ENCODE data around the gene KLHL30. TPM values are rescaled to one million over a fixed set of nuclear protein-coding genes. Genes with fewer than 3 reads are reported as not detected.

The KLHL30 gene
- total and polyA plus RNA-seq, 5 experiments from 2014 or later = not detected

- H3K36me3 Mint-ChIP-seq = no peaks in the 10 kb centered on the region
- no peaks in the 10 kb centered on the region for H3K27me3 Mint-ChIP-seq
- peaks cover 0 to 5% (median 0%) of the 10 kb centered on the region in 4 donors for H3K4me1 Mint-ChIP-seq
- H3K27ac Mint-ChIP-seq = peak overlapping the region in 1 of 10 donors; percentile 18
- no peak overlapping the region for H3K4me3 Mint-ChIP-seq
- H3K9me3 Mint-ChIP-seq = no peaks in the 10 kb centered on the region
- POLR2A ChIA-PET = interaction anchor here (1.0 kb wide), 1 partner anchor 207 kb away, joined by 3 read pairs; no protein-coding TSS in a partner anchor
- ATAC-seq (no peak), DNase-seq (peak in 1 of 10 donors; percentile 46)
Observed at GRCh38 chr2:238134393-238134785, 4.1 kb upstream of the KLHL30 start.

DNA sequence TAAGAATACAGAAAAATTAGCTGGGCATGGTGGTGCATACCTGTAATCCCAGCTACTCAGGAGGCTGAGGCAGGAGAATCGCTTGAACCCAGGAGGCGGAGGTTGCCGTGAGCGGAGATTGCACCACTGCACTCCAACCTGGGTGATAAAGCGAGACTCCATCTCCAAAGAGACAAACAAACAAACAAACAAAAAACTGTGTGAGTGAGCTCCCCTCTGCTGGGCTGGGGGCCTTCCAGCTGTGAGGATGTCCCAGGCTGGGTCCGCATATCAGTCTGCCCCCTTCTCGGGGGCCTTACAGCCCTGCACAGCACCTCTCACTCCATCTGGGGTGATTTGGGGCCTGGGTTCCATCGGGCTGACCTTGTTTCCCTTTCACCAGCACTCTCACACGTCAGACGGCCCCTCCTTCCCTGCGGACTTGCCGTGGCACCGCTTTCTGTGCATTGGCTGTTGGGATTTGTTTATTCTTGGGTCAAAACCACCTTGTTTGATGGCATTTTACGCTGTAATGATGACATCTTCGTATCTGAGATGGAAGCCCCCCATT lies 2.8 kb upstream of the KLHL30 start:
- Mint-ChIP-seq H3K4me1 (peaks cover 0 to 5% (median 0%) of the 10 kb centered on the region in 4 donors), H3K9me3 (no peaks in the 10 kb centered on the region), H3K4me3 (no peak overlapping the region), H3K36me3 (no peaks in the 10 kb centered on the region), H3K27me3 (no peaks in the 10 kb centered on the region), H3K27ac (no peak overlapping the region)
- no peak for DNase-seq
- no peak for ATAC-seq
- POLR2A ChIA-PET = interaction anchor here (1.0 kb wide), 1 partner anchor 209 kb away, joined by 3 read pairs; no protein-coding TSS in a partner anchor

- Mint-ChIP-seq H3K4me1 (peaks cover 3 to 11% (median 8%) of the 10 kb centered on the region in 4 donors), H3K4me3 (no peak overlapping the region), H3K9me3 (no peaks in the 10 kb centered on the region), H3K27ac (no peak overlapping the region), H3K27me3 (no peaks in the 10 kb centered on the region), H3K36me3 (no peaks in the 10 kb centered on the region)
- ATAC-seq (no peak), DNase-seq (no peak)
- POLR2A ChIA-PET = no interaction called here
Observed at GRCh38 chr2:238136820-238137537, 1.5 kb upstream of the KLHL30 start.

DNA sequence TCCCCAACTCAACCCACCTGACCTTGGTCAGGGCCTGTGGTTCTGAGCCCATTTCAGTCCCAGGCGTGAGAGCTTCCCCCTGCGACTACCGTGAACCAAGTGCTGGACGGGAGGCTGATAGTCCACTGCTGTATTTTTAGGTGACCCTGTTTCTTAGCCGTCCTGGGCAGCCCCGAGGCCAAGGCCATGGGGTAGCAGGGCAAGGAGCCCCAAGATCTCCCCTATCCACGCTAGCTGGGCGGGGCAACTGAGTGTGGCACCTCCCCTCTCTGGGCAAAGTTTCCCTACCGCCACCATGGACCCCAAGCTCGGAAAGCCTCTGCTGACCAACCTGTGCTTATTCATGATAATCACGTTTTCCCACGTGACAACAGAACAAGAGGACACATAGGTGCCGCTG lies 583 bp upstream of the KLHL30 start:
- no peak for ATAC-seq
- POLR2A ChIA-PET = no interaction called here
- DNase-seq = no peak
- H3K9me3 Mint-ChIP-seq = no peaks in the 10 kb centered on the region
- H3K27me3 Mint-ChIP-seq = no peaks in the 10 kb centered on the region
- peak overlapping the region in 1 of 10 donors; percentile 48 for H3K27ac Mint-ChIP-seq
- H3K36me3 Mint-ChIP-seq = no peaks in the 10 kb centered on the region
- no peak overlapping the region for H3K4me3 Mint-ChIP-seq
- H3K4me1 Mint-ChIP-seq = peaks cover 3 to 11% (median 9%) of the 10 kb centered on the region in 4 donors

DNA sequence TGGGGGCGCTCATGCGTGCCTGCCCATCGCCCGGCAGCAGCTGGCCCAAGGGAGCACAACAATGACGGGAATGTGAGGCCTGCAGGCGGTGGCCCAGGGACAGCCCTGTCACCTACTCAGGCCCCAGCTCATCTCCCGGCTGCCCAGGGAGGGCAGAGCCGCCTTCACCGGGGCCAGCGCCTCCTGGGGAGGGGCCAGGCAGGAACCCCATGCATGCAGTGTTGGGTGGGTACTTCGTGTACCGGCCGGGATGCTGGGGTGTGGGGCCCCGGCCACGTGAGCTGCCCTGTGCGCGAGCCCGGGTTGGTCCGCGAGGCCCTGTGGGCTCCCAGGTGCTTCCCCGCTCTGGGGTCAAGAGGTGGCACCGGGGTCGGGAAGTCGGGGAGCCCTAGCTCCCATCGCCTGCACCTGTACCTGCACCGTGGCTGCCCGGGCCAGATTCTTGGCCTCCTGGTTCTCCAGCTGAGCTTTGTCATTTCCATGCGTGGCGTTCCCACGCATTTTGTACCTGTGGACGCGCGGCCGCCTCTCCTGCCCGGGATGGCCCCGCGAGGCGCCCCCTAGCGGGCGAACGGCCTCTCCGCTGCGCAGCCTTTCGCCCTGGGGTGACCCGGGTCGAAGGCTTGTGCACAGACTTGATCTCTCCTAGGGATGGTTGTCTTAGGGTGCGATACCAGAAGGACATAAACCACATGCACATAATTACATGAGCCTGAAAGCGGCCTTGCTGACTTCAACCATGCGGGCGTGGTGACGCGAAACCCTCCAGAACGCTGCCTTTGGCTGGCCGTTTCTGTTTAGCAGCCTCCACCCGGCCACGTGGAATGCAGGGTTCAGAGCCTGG lies 950 bp downstream of the KLHL30 start:
- ATAC-seq (no peak), DNase-seq (peak in 2 of 10 donors; percentile 8 to 29)
- no peaks in the 10 kb centered on the region for H3K27me3 Mint-ChIP-seq
- peaks cover 6 to 11% (median 9%) of the 10 kb centered on the region in 4 donors for H3K4me1 Mint-ChIP-seq
- no peak overlapping the region for H3K4me3 Mint-ChIP-seq
- POLR2A ChIA-PET = no interaction called here
- H3K36me3 Mint-ChIP-seq = no peaks in the 10 kb centered on the region
- H3K9me3 Mint-ChIP-seq = peaks cover 0 to 2% (median 0%) of the 10 kb centered on the region in 9 donors
- no peak overlapping the region for H3K27ac Mint-ChIP-seq

GRCh38 chr2:238140040-238140439 lies 1.6 kb downstream of the KLHL30 start:
- DNase-seq = no peak
- ATAC-seq = no peak
- POLR2A ChIA-PET = no interaction called here
- Mint-ChIP-seq H3K4me3 (no peak overlapping the region), H3K36me3 (no peaks in the 10 kb centered on the region), H3K4me1 (peaks cover 6 to 11% (median 9%) of the 10 kb centered on the region in 4 donors), H3K9me3 (peaks cover 0 to 2% (median 0%) of the 10 kb centered on the region in 9 donors), H3K27me3 (no peaks in the 10 kb centered on the region), H3K27ac (no peak overlapping the region)

GRCh38 chr2:238140721-238141540 lies 2.5 kb downstream of the KLHL30 start:
- POLR2A ChIA-PET = no interaction called here
- Mint-ChIP-seq H3K27ac (no peak overlapping the region), H3K4me1 (peaks cover 6 to 11% (median 9%) of the 10 kb centered on the region in 4 donors), H3K27me3 (no peaks in the 10 kb centered on the region), H3K4me3 (no peak overlapping the region), H3K9me3 (peaks cover 0 to 2% (median 0%) of the 10 kb centered on the region in 9 donors), H3K36me3 (no peaks in the 10 kb centered on the region)
- DNase-seq = no peak
- no peak for ATAC-seq

GRCh38 chr2:238141541-238142318 lies 3.3 kb downstream of the KLHL30 start:
- H3K27ac Mint-ChIP-seq = peak overlapping the region in 2 of 10 donors; percentile 71 to 73
- H3K9me3 Mint-ChIP-seq = peaks cover 0 to 2% (median 0%) of the 10 kb centered on the region in 9 donors
- ATAC-seq (no peak), DNase-seq (no peak)
- H3K4me1 Mint-ChIP-seq = peaks cover 6 to 11% (median 9%) of the 10 kb centered on the region in 4 donors
- H3K27me3 Mint-ChIP-seq = no peaks in the 10 kb centered on the region
- no peaks in the 10 kb centered on the region for H3K36me3 Mint-ChIP-seq
- H3K4me3 Mint-ChIP-seq = no peak overlapping the region
- POLR2A ChIA-PET = no interaction called here

DNA sequence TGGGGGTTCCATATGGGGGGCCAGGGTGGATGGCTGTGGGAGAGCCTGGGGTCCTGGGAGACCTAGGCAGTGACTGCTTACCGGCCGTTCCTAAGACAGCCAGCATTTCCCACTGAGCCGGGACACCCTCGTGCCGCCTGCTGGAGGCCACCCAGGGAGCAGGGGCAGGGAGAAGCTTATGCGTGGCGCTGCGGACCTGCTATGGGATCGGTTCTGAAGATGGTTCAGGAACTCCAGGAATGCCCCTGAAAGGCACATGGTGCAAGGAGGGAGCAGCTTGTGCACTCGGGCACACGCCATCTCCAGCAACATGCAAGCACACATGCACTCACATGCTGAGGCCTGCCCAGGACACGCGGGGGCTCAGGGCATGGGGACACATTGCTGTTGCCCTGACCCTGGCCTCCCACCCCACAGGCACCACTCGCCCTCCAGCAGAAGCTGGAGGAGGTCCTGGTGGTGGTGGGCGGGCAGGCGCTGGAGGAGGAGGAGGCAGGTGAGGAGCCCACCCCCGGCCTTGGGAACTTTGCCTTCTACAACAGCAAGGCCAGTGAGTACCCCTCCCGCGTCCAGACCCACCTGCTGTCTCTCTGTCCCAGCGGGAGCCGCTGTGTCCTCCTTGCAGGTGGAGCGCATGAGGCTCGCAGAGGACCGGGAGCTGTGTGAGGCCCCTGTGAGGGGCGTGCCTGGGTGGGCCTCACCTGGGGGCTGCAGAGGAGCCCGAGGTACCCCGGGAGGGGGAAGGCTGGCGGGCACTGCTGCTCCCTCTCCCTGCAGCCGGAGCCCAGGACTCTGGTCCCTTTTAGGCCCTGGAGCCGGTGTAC lies 4.1 kb downstream of the KLHL30 start:
- Mint-ChIP-seq H3K4me1 (peaks cover 6 to 11% (median 9%) of the 10 kb centered on the region in 4 donors), H3K9me3 (peaks cover 0 to 2% (median 0%) of the 10 kb centered on the region in 9 donors), H3K27me3 (no peaks in the 10 kb centered on the region), H3K27ac (no peak overlapping the region), H3K4me3 (no peak overlapping the region), H3K36me3 (no peaks in the 10 kb centered on the region)
- no peak for DNase-seq
- no peak for ATAC-seq
- POLR2A ChIA-PET = no interaction called here

GRCh38 chr2:238143239-238143951 lies 4.9 kb downstream of the KLHL30 start:
- no peak for ATAC-seq
- POLR2A ChIA-PET = no interaction called here
- H3K36me3 Mint-ChIP-seq = no peaks in the 10 kb centered on the region

DNA sequence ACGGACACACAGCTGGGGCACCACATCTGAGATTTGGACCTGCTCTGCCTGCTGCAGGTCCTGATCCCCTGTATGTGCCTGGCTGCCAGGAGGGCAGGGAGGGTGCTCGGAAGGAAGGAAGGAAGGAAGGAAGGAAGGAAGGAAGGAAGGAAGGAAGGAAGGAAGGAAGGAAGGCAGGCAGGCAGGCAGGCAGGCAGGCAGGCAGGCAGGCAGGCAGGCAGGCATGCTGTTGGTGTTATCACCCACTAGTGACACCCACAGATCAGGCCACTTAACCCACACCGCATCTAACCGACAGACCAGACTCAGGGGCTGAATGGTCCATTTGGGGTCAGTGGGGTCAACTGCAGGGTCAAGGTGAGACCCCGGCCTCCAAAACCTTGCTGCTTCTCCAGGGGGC lies 5.8 kb downstream of the KLHL30 start:
- POLR2A ChIA-PET = no interaction called here
- Mint-ChIP-seq H3K27me3 (no peaks in the 10 kb centered on the region), H3K9me3 (peaks cover 0 to 2% (median 0%) of the 10 kb centered on the region in 9 donors), H3K27ac (no peak overlapping the region), H3K4me3 (no peak overlapping the region), H3K36me3 (no peaks in the 10 kb centered on the region), H3K4me1 (peaks cover 6 to 10% (median 7%) of the 10 kb centered on the region in 4 donors)
- ATAC-seq (no peak), DNase-seq (no peak)

More at GRCh38 chr2:238143239-238143951, 4.9 kb downstream of the KLHL30 start:
- peaks cover 0 to 2% (median 0%) of the 10 kb centered on the region in 9 donors for H3K9me3 Mint-ChIP-seq
- H3K27me3 Mint-ChIP-seq = no peaks in the 10 kb centered on the region
- no peak overlapping the region for H3K4me3 Mint-ChIP-seq
- DNase-seq = no peak
- H3K4me1 Mint-ChIP-seq = peaks cover 6 to 10% (median 7%) of the 10 kb centered on the region in 4 donors
- H3K27ac Mint-ChIP-seq = no peak overlapping the region

Data from naive thymus-derived CD8-positive, alpha-beta T cell (primary cell).